ENCODE results near the gene TMEM205.

The TMEM205 gene

GRCh38 chr19:11365557-11366117, 19.6 kb upstream of the TMEM205 start:
- H3K36me3 ChIP-seq (ENCODE audit: insufficient read depth, low read length) = peaks cover 4% of the 10 kb centered on the region

DNA sequence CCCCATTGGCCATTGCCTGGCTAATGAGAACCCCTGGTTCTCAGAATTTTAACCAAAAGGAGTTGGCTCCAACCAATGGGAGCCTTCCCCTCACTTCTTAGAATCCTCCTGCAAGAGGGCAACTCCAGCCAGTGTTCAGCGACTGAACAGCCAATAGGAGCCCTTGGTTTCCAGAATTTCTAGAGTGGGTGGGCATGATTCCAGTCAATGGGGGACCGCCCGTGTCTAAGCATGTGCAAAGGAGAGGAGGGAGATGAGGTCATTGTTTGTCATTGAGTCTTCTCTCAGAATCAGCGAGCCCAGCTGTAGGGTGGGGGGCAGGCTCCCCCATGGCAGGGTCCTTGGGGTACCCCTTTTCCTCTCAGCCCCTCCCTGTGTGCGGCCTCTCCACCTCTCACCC, 18.9 kb upstream of the TMEM205 start:
- peaks cover 4% of the 10 kb centered on the region for H3K36me3 ChIP-seq (ENCODE audit: insufficient read depth, low read length)
- H3K4me3 ChIP-seq (ENCODE audit: low read length) = no peak overlapping the region
- H3K9me3 ChIP-seq (replicated peaks; ENCODE audit: low read length) = no peaks in the 10 kb centered on the region
- no peaks in the 10 kb centered on the region for H3K4me1 ChIP-seq (ENCODE audit: control insufficient read depth, insufficient read depth, low read length)
- H3K4me2 ChIP-seq (ENCODE audit: low read length) = no peak overlapping the region
- no peak overlapping the region for H3K9ac ChIP-seq (ENCODE audit: low read depth, low read length)
- H3K27me3 ChIP-seq (ENCODE audit: control insufficient read depth, insufficient read depth, low read length) = no peaks in the 10 kb centered on the region

More at GRCh38 chr19:11365557-11366117, 19.6 kb upstream of the TMEM205 start:
- H3K4me2 ChIP-seq (ENCODE audit: low read length) = no peak overlapping the region
- no peak overlapping the region for H3K9ac ChIP-seq (ENCODE audit: low read depth, low read length)
- no peaks in the 10 kb centered on the region for H3K27me3 ChIP-seq (ENCODE audit: control insufficient read depth, insufficient read depth, low read length)
- H3K4me1 ChIP-seq (ENCODE audit: control insufficient read depth, insufficient read depth, low read length) = no peaks in the 10 kb centered on the region
- H3K4me3 ChIP-seq (ENCODE audit: low read length) = no peak overlapping the region
- H3K9me3 ChIP-seq (replicated peaks; ENCODE audit: low read length) = no peaks in the 10 kb centered on the region

- H3K4me1 ChIP-seq (ENCODE audit: control insufficient read depth, insufficient read depth, low read length) = no peaks in the 10 kb centered on the region
- H3K9ac ChIP-seq (ENCODE audit: low read depth, low read length) = no peak overlapping the region
- H3K4me3 ChIP-seq (ENCODE audit: low read length) = no peak overlapping the region
- no peak overlapping the region for H3K4me2 ChIP-seq (ENCODE audit: low read length)
- H3K9me3 ChIP-seq (replicated peaks; ENCODE audit: low read length) = no peaks in the 10 kb centered on the region
- H3K27me3 ChIP-seq (ENCODE audit: control insufficient read depth, insufficient read depth, low read length) = no peaks in the 10 kb centered on the region
- peaks cover 4% of the 10 kb centered on the region for H3K36me3 ChIP-seq (ENCODE audit: insufficient read depth, low read length)
These were observed 18.3 kb upstream of the TMEM205 start for GRCh38 chr19:11364296-11364904.

DNA sequence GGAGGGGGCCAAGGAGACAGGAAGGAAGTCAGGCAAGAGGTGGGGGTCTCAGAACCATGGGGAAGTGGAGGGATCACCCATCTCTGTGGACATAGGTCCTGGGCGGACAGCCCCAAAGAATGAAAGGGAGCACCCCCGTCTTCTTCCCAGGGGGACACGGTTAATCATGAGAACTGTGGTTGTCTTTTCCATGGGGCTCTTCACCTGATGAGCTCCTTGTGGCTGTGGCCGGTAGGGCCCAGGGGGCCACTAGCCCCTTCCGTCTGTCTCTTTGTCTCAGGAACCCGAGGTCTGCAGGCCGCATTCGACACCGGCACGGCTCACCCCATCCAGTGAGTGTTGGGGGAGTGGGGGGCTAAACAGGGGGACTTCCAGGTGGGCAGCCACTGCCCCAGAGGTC, 17.8 kb upstream of the TMEM205 start:
- H3K36me3 ChIP-seq (ENCODE audit: insufficient read depth, low read length) = peaks cover 4% of the 10 kb centered on the region
- no peak overlapping the region for H3K4me3 ChIP-seq (ENCODE audit: low read length)
- no peaks in the 10 kb centered on the region for H3K4me1 ChIP-seq (ENCODE audit: control insufficient read depth, insufficient read depth, low read length)
- H3K4me2 ChIP-seq (ENCODE audit: low read length) = no peak overlapping the region
- no peaks in the 10 kb centered on the region for H3K27me3 ChIP-seq (ENCODE audit: control insufficient read depth, insufficient read depth, low read length)
- no peak overlapping the region for H3K9ac ChIP-seq (ENCODE audit: low read depth, low read length)
- no peaks in the 10 kb centered on the region for H3K9me3 ChIP-seq (replicated peaks; ENCODE audit: low read length)

DNA sequence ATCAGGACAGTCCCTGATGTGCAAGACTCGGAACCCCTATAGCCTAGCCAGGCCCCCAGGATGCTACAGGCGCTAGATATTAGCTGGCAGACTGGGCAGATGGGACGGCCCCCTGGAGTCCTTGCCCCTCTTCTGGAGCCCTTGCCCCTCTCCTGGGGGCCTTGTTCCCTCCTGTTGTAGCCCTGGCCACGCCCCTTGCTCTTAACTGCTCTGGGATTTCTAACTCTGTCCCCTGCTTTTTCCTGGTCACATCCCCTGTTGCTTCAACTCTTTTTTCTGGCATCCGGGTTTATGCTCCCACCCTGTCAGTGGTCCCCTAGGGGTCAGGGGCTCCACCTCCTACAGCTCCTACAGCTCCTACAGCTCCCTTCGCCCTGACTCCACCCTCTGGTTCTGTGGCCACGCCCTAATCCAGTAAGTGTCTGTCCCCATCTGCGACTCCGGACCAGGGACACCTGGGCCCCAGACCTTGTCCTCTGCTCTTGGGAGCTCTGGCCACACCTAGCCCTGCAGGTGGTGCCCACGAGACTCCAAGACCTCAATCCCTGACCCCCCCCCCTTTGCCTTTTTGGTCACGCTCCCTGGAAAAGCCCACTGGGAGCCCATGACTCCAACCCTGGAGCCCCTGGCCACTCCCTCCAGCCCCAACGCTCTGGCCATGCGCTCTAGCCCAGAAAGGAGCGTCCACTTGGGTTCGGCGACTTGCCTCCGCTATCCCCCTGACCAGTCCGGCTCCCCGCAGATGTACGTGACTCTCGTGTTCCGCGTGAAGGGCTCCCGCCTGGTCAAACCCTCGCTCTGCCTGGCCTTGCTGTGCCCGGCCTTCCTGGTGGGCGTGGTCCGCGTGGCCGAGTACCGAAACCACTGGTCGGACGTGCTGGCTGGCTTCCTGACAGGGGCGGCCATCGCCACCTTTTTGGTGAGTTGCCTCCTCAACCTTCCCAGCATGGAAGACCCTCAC, 16.0 kb upstream of the TMEM205 start:
- Histone ChIP-seq H3K4me2 (ENCODE audit: low read length) (no peak overlapping the region), H3K27me3 (ENCODE audit: control insufficient read depth, insufficient read depth, low read length) (no peaks in the 10 kb centered on the region), H3K36me3 (ENCODE audit: insufficient read depth, low read length) (peaks cover 4% of the 10 kb centered on the region), H3K9me3 (replicated peaks; ENCODE audit: low read length) (no peaks in the 10 kb centered on the region), H3K9ac (ENCODE audit: low read depth, low read length) (no peak overlapping the region), H3K4me1 (ENCODE audit: control insufficient read depth, insufficient read depth, low read length) (no peaks in the 10 kb centered on the region), H3K4me3 (ENCODE audit: low read length) (no peak overlapping the region)

- Histone ChIP-seq H3K36me3 (ENCODE audit: insufficient read depth, low read length) (peaks cover 4% of the 10 kb centered on the region), H3K4me1 (ENCODE audit: control insufficient read depth, insufficient read depth, low read length) (peaks cover under 1% of the 10 kb centered on the region), H3K9me3 (replicated peaks; ENCODE audit: low read length) (no peaks in the 10 kb centered on the region), H3K9ac (ENCODE audit: low read depth, low read length) (no peak overlapping the region), H3K27me3 (ENCODE audit: control insufficient read depth, insufficient read depth, low read length) (no peaks in the 10 kb centered on the region), H3K4me3 (ENCODE audit: low read length) (no peak overlapping the region), H3K4me2 (ENCODE audit: low read length) (no peak overlapping the region)
These were observed 15.1 kb upstream of the TMEM205 start for GRCh38 chr19:11361037-11361770.

GRCh38 chr19:11359421-11359820, 13.4 kb upstream of the TMEM205 start:
- H3K9ac ChIP-seq (ENCODE audit: low read depth, low read length) = no peak overlapping the region
- H3K27me3 ChIP-seq (ENCODE audit: control insufficient read depth, insufficient read depth, low read length) = no peaks in the 10 kb centered on the region
- no peaks in the 10 kb centered on the region for H3K9me3 ChIP-seq (replicated peaks; ENCODE audit: low read length)
- H3K4me2 ChIP-seq (ENCODE audit: low read length) = no peak overlapping the region
- H3K4me1 ChIP-seq (ENCODE audit: control insufficient read depth, insufficient read depth, low read length) = peaks cover 6% of the 10 kb centered on the region
- peaks cover 4% of the 10 kb centered on the region for H3K36me3 ChIP-seq (ENCODE audit: insufficient read depth, low read length)
- H3K4me3 ChIP-seq (ENCODE audit: low read length) = no peak overlapping the region

GRCh38 chr19:11356676-11357550, 10.8 kb upstream of the TMEM205 start:
- Histone ChIP-seq H3K9me3 (replicated peaks; ENCODE audit: low read length) (no peaks in the 10 kb centered on the region), H3K36me3 (ENCODE audit: insufficient read depth, low read length) (peaks cover 4% of the 10 kb centered on the region), H3K4me3 (ENCODE audit: low read length) (no peak overlapping the region), H3K4me2 (ENCODE audit: low read length) (no peak overlapping the region), H3K27me3 (ENCODE audit: control insufficient read depth, insufficient read depth, low read length) (no peaks in the 10 kb centered on the region), H3K4me1 (ENCODE audit: control insufficient read depth, insufficient read depth, low read length) (peaks cover 6% of the 10 kb centered on the region), H3K9ac (ENCODE audit: low read depth, low read length) (no peak overlapping the region)

- peaks cover 4% of the 10 kb centered on the region for H3K36me3 ChIP-seq (ENCODE audit: insufficient read depth, low read length)
- peaks cover 6% of the 10 kb centered on the region for H3K4me1 ChIP-seq (ENCODE audit: control insufficient read depth, insufficient read depth, low read length)
- H3K27me3 ChIP-seq (ENCODE audit: control insufficient read depth, insufficient read depth, low read length) = no peaks in the 10 kb centered on the region
- H3K9me3 ChIP-seq (replicated peaks; ENCODE audit: low read length) = no peaks in the 10 kb centered on the region
- peak overlapping the region; percentile 64 for H3K9ac ChIP-seq (ENCODE audit: low read depth, low read length)
- H3K4me3 ChIP-seq (ENCODE audit: low read length) = peak overlapping the region; percentile 72
- peak overlapping the region; percentile 84 for H3K4me2 ChIP-seq (ENCODE audit: low read length)
These were observed 10.0 kb upstream of the TMEM205 start for GRCh38 chr19:11356074-11356397.

GRCh38 chr19:11355160-11356073, 9.3 kb upstream of the TMEM205 start, which contains the start of gene PLPPR2:
Gene PLPPR2 (plus strand): TSS chr19:11355432. CDS start chr19:11357674, 2,242 bp downstream.
- Histone ChIP-seq H3K9me3 (replicated peaks; ENCODE audit: low read length) (no peaks in the 10 kb centered on the region), H3K4me1 (ENCODE audit: control insufficient read depth, insufficient read depth, low read length) (peaks cover 6% of the 10 kb centered on the region), H3K4me3 (ENCODE audit: low read length) (peak within 1 kb of the TSS; percentile 72), H3K36me3 (ENCODE audit: insufficient read depth, low read length) (no peaks in the 10 kb centered on the region), H3K9ac (ENCODE audit: low read depth, low read length) (peak within 1 kb of the TSS; percentile 64), H3K27me3 (ENCODE audit: control insufficient read depth, insufficient read depth, low read length) (no peaks in the 10 kb centered on the region), H3K4me2 (ENCODE audit: low read length) (peak within 1 kb of the TSS; percentile 84)

Data from skeletal muscle satellite cell (primary cell).